Suprapubic skin (tissue), 4 donors: ENCODE measurements around the gene CALML5. TPM values are rescaled to one million over a fixed set of nuclear protein-coding genes. Genes with fewer than 3 reads are reported as not detected.
A peak's percentile ranks its signal among the peaks of the same experiment; 100 is the strongest.

Source experiments
- DNase-seq, 2 donors: peaks; one replicate each; pipeline ENCODE4 v3.0.0-alpha.2; 2019; ENCODE audit warnings: low spot score in 2 of 2
- H3K27ac ChIP-seq: fragments of 200-600 bp; sonication (generic); one replicate; pipeline ENCODE4 v1.5.1; 2019
- H3K27me3 ChIP-seq: fragments of 200-600 bp; sonication (generic); one replicate; pipeline ENCODE4 v1.5.1; 2019
- H3K36me3 ChIP-seq: fragments of 200-600 bp; sonication (generic); one replicate; pipeline ENCODE4 v1.5.1; 2019
- H3K4me1 ChIP-seq: fragments of 200-600 bp; sonication (generic); one replicate; pipeline ENCODE4 v1.5.1; 2019
- H3K4me3 ChIP-seq: fragments of 200-600 bp; sonication (generic); one replicate; pipeline ENCODE4 v1.5.1; 2019; ENCODE audit warnings: mild to moderate bottlenecking
- H3K9me3 ChIP-seq: fragments of 200-600 bp; sonication (generic); one replicate; pipeline ENCODE4 v1.5.1; 2019
- EP300 ChIP-seq: sonication (generic); formaldehyde crosslinking; IDR thresholded peaks from one replicate; pipeline ENCODE4 v1.6.1; 2017; ENCODE audit warnings: antibody characterized with exemption
- POLR2A ChIP-seq, 2 donors: fragments of 450-650 bp; IDR thresholded peaks; one replicate each; pipeline ENCODE4 v1.6.1; 2017; ENCODE audit warnings: antibody characterized with exemption in 2 of 2, mild to moderate bottlenecking in 2 of 2, moderate library complexity in 2 of 2
- POLR2AphosphoS5 ChIP-seq, 3 donors: sonication (generic); formaldehyde crosslinking; IDR thresholded peaks; one replicate each; pipeline ENCODE4 v1.6.1; 2017; ENCODE audit warnings: antibody characterized with exemption in 3 of 3
- WGBS: methylation state at CpG from one replicate; pipeline ENCODE4 v1.1.5; 2018; 5-methylcytosine and 5-hydroxymethylcytosine counted together
- total RNA-seq, 4 donors: library from RNA; depleted of rRNA; stranded (reverse); fragments of >200 nt; gene quantifications; one replicate each; pipeline ENCODE4 v1.1.0, GENCODE V29; 2016
- TF ChIP-seq, protein P1 (sequence below), 2 donors: fragments of 200-600 bp in 1 of 2; fragments of 450-650 bp in 1 of 2; sonication (generic) in 1 of 2; IDR thresholded peaks; one replicate each; pipeline ENCODE4 v1.5.1; 2016 to 2019; ENCODE audit warnings: antibody characterized with exemption in 2 of 2, mild to moderate bottlenecking in 1 of 2, moderate library complexity in 1 of 2

Gene CALML5
- total RNA-seq, 4 donors from 2014 or later = 429 to 3,135 (median 2,230) TPM

DNA sequence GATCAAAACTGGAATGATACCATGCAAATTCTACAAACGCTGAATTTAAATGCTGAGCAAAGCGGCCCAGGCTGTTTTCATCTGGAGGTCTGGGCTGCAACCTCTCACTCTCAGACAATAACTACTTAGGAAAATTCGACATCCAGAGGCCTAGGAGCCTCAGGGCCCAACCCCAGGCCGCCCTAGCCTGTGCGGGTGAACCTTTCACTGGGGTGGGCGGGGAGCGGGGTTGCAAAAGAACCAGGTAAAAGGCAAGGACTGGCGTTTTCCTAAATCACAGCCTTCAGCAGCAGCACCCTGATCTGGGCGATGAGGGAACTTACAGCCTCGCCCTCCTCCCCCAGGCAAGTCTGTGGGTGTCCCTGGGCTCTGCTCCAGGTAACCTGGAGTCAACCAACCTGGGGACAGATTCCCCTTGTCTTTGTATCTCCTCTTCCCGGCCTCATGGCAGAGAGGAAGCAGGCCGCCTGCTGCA, 33.4 kb downstream of the CALML5 start:
- peaks cover 46% of the 10 kb centered on the region for H3K4me1 ChIP-seq
- peak overlapping the region; percentile 86 for H3K27ac ChIP-seq
- no peaks in the 10 kb centered on the region for H3K9me3 ChIP-seq
- H3K4me3 ChIP-seq = no peak overlapping the region
- DNase-seq = no peak
- no peak for TF ChIP-seq POLR2A (IDR thresholded peaks at IDR 0.05)
- TF ChIP-seq EP300 = no peak
- peak in 1 of 3 donors; percentile 15 for TF ChIP-seq POLR2AphosphoS5 (IDR thresholded peaks at IDR 0.05)
- H3K36me3 ChIP-seq = no peaks in the 10 kb centered on the region
- H3K27me3 ChIP-seq = no peaks in the 10 kb centered on the region
- 37% methylated on average over 12 of the region's 12 CpGs for WGBS

DNA sequence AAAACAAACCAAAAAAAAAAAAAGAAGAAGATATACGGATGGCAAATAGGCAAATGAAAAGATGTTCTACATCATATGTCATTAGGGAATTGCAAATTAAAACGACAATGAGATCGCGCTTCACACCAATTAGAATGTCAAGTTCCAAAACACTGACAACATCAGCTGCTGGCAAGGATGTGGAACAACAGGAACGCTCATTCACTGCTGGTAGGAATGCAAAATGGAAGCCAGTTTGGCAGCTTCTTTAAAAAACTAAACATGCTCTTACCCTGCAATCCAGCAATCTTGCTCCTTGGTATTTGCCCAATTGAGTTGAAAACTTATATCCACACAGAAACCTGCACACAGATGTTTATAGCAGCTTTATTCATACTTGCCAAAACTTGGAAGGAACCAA, 34.8 kb downstream of the CALML5 start:
- no peak overlapping the region for H3K4me3 ChIP-seq
- no peaks in the 10 kb centered on the region for H3K27me3 ChIP-seq
- peaks cover 4% of the 10 kb centered on the region for H3K36me3 ChIP-seq
- H3K9me3 ChIP-seq = no peaks in the 10 kb centered on the region
- TF ChIP-seq POLR2A (IDR thresholded peaks at IDR 0.05) = no peak
- TF ChIP-seq POLR2AphosphoS5 (IDR thresholded peaks at IDR 0.05) = no peak
- TF ChIP-seq, protein P1, sequence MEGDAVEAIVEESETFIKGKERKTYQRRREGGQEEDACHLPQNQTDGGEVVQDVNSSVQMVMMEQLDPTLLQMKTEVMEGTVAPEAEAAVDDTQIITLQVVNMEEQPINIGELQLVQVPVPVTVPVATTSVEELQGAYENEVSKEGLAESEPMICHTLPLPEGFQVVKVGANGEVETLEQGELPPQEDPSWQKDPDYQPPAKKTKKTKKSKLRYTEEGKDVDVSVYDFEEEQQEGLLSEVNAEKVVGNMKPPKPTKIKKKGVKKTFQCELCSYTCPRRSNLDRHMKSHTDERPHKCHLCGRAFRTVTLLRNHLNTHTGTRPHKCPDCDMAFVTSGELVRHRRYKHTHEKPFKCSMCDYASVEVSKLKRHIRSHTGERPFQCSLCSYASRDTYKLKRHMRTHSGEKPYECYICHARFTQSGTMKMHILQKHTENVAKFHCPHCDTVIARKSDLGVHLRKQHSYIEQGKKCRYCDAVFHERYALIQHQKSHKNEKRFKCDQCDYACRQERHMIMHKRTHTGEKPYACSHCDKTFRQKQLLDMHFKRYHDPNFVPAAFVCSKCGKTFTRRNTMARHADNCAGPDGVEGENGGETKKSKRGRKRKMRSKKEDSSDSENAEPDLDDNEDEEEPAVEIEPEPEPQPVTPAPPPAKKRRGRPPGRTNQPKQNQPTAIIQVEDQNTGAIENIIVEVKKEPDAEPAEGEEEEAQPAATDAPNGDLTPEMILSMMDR (IDR thresholded peaks at IDR 0.05) = no peak
- TF ChIP-seq EP300 = no peak
- 26% methylated on average over 5 of the region's 5 CpGs for WGBS
- H3K27ac ChIP-seq = no peak overlapping the region
- DNase-seq = no peak
- peaks cover 46% of the 10 kb centered on the region for H3K4me1 ChIP-seq

DNA sequence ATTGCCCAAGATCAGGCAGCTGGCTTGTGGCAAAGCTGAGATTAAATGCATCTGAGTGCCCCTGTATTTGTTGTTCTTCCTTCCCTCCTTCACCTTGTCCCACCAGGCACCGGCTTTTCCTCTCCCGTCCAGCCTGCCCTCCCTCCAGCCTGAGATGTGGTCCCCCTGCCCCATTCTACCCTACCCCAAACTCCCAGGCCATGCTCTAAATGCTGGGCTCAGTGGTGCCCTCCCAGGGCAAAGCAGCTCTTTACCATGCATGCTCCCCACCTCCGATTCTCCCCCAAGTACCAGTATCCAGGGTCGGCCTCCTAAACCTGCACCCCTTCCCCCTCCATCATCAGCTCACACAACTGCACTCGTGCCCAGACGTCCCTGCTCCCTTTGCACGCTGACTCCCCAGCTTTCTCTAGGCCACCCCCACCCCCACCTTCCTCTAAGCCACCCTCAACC, 36.5 kb downstream of the CALML5 start:
- no peak overlapping the region for H3K27ac ChIP-seq
- peaks cover 44% of the 10 kb centered on the region for H3K4me1 ChIP-seq
- DNase-seq = no peak
- TF ChIP-seq EP300 (no peak), POLR2AphosphoS5 (IDR thresholded peaks at IDR 0.05) (no peak), POLR2A (IDR thresholded peaks at IDR 0.05) (no peak)
- TF ChIP-seq, protein P1 (IDR thresholded peaks at IDR 0.05) = no peak
- H3K9me3 ChIP-seq = no peaks in the 10 kb centered on the region
- H3K4me3 ChIP-seq = no peak overlapping the region
- H3K27me3 ChIP-seq = no peaks in the 10 kb centered on the region
- WGBS = 95% methylated on average over 6 of the region's 7 CpGs
- peaks cover 14% of the 10 kb centered on the region for H3K36me3 ChIP-seq

DNA sequence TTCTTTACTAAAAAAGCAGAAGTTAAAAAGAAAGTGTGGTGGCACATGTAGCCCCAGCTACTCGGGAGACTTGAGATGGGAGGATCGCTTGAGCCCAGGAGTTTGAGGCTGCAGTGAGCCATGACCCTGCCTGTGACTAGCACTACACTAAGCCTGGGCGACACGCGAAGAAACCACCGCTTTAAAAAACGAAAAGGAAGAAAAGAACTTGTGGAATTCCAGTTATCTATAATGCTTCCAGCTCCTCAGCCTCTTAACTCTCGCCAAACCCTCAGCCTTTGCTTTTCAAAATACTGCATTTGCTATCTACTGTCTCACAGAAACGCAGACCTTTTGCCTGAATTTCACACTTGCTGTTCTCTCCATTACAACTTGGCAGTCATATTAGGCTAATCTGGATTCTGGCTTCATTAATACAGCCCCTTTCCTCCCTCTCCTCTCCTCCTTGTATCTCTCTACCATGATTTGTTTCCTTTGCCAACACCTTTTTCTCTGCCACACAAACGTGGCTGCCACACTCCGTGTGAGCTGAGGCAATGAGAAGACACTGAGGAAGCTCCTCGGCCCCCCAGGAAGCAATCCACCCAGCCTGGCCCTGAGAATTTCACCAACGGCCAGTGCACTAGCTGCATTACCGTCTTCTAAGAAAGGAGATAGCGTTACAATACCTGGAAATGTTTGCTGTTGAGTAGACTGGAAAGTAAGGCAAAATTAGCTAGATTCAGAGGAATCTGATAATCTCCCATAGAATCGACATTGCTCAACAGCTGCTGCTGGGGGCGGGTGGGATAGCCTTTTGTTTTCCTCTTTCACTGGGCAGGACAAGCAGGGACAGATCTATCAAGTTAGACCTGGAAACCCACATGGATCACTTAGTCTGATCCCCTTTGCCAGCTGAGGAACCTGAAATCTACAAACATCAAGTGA, 37.2 kb downstream of the CALML5 start:
- no peak for DNase-seq
- Histone ChIP-seq H3K36me3 (peaks cover 18% of the 10 kb centered on the region), H3K4me1 (peaks cover 37% of the 10 kb centered on the region), H3K27me3 (no peaks in the 10 kb centered on the region), H3K9me3 (no peaks in the 10 kb centered on the region), H3K4me3 (no peak overlapping the region), H3K27ac (no peak overlapping the region)
- TF ChIP-seq POLR2AphosphoS5 (IDR thresholded peaks at IDR 0.05) (no peak), EP300 (no peak), POLR2A (IDR thresholded peaks at IDR 0.05) (no peak)
- TF ChIP-seq, protein P1 (IDR thresholded peaks at IDR 0.05) = no peak
- WGBS = 58% methylated on average over 17 of the region's 17 CpGs

DNA sequence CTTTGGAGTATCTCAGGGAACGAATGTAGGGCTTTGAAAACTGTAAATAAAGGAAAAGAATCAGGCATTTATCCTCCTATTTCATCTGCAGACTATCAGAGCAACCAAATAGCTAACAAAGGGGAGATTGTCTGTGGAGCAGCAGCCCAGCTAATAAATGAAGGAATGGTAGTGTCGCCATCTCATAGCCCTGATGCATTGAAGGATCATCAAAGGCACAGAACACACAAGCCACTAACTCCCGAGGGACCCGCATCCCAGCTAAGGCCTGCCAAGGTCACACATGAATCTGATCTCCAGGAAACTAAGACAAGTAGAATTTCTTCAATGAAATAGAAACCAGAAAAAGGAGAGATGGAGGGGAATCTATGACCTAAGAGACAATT, 38.2 kb downstream of the CALML5 start:
- Histone ChIP-seq H3K27me3 (no peaks in the 10 kb centered on the region), H3K27ac (no peak overlapping the region), H3K4me1 (peaks cover 27% of the 10 kb centered on the region), H3K9me3 (no peaks in the 10 kb centered on the region), H3K36me3 (peaks cover 26% of the 10 kb centered on the region), H3K4me3 (no peak overlapping the region)
- WGBS = 71% methylated on average over 4 of the region's 4 CpGs
- no peak for DNase-seq
- no peak for TF ChIP-seq POLR2A (IDR thresholded peaks at IDR 0.05)
- TF ChIP-seq, protein P1 (IDR thresholded peaks at IDR 0.05) = no peak
- no peak for TF ChIP-seq EP300
- TF ChIP-seq POLR2AphosphoS5 (IDR thresholded peaks at IDR 0.05) = no peak
